Neural cell (in vitro differentiated cells): ENCODE results near the gene ARMC2.

ENCODE experiments used
- EP300 ChIP-seq: fragments of 450-650 bp; conservative IDR thresholded peaks from 2 replicates; pipeline ENCODE4 v1.6.1; 2014; ENCODE audit warnings: antibody characterized with exemption, mild to moderate bottlenecking, moderate library complexity; ENCODE audit not compliant: poor library complexity, severe bottlenecking
- EZH2 ChIP-seq: fragments of 200-600, 300-800 bp; shearing (Covaris generic), sonication (generic); IDR thresholded peaks from 2 replicates; pipeline ENCODE4 v1.6.1; 2014; ENCODE audit warnings: antibody characterized with exemption, low read length, borderline replicate concordance, mild to moderate bottlenecking; ENCODE audit not compliant: insufficient read depth, poor library complexity, severe bottlenecking
- MXI1 ChIP-seq: fragments of 450-650 bp; conservative IDR thresholded peaks from 2 replicates; pipeline ENCODE4 v1.6.1; 2014; ENCODE audit warnings: antibody characterized with exemption, mild to moderate bottlenecking; ENCODE audit not compliant: poor library complexity, severe bottlenecking
- POLR2AphosphoS5 ChIP-seq: IDR thresholded peaks from 2 replicates; pipeline ENCODE4 v1.6.1; 2012
- RAD21 ChIP-seq: fragments of 450-650 bp; conservative IDR thresholded peaks from 2 replicates; pipeline ENCODE4 v1.6.1; 2014; ENCODE audit warnings: antibody characterized with exemption, mild to moderate bottlenecking, moderate library complexity
- SMC3 ChIP-seq: fragments of 450-650 bp; conservative IDR thresholded peaks from 2 replicates; pipeline ENCODE4 v1.6.1; 2014; ENCODE audit warnings: antibody characterized with exemption, mild to moderate bottlenecking, moderate library complexity; ENCODE audit not compliant: poor library complexity
- TAF1 ChIP-seq: IDR thresholded peaks from 2 replicates; pipeline ENCODE4 v1.6.1; 2012; ENCODE audit warnings: low read depth
- TF ChIP-seq, protein P1 (sequence below): fragments of 450-650 bp; IDR thresholded peaks from 2 replicates; pipeline ENCODE4 v1.5.1; 2014; ENCODE audit warnings: antibody characterized with exemption, mild to moderate bottlenecking, moderate library complexity; ENCODE audit not compliant: poor library complexity, severe bottlenecking
- TF ChIP-seq, protein P2 (sequence below): IDR thresholded peaks from 2 replicates; pipeline ENCODE4 v1.6.1; 2012; ENCODE audit warnings: borderline replicate concordance

DNA sequence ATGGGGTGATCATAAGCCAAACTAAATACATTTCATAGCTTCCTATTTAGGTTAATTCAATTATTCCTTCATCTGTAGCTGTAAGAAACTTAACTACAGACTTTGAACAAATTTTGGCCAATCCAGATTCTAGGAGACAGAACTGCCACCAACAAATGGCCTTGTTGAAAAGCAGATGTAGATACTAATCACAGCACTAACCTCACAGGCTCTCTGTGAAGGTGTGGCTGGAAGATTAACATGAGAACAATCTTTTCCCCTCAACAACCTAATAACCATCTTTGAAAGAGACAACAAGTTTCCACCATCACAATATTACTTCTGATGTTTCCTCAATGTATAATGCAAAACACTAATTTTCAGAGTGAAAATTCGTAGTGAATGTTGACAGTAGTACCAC is 158.6 kb downstream of the ARMC2 start:
- TF ChIP-seq, protein P1, sequence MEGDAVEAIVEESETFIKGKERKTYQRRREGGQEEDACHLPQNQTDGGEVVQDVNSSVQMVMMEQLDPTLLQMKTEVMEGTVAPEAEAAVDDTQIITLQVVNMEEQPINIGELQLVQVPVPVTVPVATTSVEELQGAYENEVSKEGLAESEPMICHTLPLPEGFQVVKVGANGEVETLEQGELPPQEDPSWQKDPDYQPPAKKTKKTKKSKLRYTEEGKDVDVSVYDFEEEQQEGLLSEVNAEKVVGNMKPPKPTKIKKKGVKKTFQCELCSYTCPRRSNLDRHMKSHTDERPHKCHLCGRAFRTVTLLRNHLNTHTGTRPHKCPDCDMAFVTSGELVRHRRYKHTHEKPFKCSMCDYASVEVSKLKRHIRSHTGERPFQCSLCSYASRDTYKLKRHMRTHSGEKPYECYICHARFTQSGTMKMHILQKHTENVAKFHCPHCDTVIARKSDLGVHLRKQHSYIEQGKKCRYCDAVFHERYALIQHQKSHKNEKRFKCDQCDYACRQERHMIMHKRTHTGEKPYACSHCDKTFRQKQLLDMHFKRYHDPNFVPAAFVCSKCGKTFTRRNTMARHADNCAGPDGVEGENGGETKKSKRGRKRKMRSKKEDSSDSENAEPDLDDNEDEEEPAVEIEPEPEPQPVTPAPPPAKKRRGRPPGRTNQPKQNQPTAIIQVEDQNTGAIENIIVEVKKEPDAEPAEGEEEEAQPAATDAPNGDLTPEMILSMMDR = no peak
- TF ChIP-seq POLR2AphosphoS5 (no peak), EP300 (no peak), SMC3 (no peak), EZH2 (no peak), RAD21 (no peak), MXI1 (no peak), TAF1 (no peak)
- TF ChIP-seq, protein P2, sequence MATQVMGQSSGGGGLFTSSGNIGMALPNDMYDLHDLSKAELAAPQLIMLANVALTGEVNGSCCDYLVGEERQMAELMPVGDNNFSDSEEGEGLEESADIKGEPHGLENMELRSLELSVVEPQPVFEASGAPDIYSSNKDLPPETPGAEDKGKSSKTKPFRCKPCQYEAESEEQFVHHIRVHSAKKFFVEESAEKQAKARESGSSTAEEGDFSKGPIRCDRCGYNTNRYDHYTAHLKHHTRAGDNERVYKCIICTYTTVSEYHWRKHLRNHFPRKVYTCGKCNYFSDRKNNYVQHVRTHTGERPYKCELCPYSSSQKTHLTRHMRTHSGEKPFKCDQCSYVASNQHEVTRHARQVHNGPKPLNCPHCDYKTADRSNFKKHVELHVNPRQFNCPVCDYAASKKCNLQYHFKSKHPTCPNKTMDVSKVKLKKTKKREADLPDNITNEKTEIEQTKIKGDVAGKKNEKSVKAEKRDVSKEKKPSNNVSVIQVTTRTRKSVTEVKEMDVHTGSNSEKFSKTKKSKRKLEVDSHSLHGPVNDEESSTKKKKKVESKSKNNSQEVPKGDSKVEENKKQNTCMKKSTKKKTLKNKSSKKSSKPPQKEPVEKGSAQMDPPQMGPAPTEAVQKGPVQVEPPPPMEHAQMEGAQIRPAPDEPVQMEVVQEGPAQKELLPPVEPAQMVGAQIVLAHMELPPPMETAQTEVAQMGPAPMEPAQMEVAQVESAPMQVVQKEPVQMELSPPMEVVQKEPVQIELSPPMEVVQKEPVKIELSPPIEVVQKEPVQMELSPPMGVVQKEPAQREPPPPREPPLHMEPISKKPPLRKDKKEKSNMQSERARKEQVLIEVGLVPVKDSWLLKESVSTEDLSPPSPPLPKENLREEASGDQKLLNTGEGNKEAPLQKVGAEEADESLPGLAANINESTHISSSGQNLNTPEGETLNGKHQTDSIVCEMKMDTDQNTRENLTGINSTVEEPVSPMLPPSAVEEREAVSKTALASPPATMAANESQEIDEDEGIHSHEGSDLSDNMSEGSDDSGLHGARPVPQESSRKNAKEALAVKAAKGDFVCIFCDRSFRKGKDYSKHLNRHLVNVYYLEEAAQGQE = no peak
